Measurements from ENCODE around the gene GLIS2.
"Not testable (repeated sequence)": the region's sequence is repeated elsewhere in the genome, so short reads cannot be mapped to it uniquely, and the experiment has no call there.

Gene GLIS2

DNA sequence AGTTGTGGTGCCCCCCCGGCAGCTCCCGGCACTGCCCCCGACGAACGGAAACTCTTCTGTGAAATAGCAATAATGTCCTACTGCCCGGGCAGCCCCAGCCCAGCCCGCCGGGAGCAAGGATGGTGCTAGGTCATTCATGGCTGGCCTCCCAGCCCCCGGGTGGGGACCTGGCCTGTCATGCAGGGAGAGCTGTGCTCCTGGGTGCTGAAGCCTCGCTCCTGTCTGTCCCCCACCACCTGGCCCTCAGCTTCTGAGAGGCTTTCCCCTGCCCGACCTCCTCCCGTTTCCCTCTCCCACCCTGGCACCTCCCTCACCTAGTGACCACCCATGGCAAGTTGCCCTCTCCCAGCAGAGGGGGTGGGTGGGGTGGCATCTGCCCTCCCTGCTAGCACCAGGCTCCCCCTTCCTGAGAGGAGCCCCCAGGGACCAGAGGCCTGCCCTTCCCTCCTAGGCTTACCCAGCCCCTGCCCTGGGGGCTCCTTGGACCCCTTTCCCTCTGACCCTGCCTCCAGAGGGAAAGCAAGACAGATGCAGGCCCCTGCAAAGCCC, 21.7 kb downstream of the GLIS2 start:
- DNase-seq, result no peak

GRCh38 chr16:4338125-4338582, 22.3 kb downstream of the GLIS2 start:
- DNase-seq, result no peak

- DNase-seq, result no peak
Measured at GRCh38 chr16:4338712-4339299, 22.9 kb downstream of the GLIS2 start.

DNA sequence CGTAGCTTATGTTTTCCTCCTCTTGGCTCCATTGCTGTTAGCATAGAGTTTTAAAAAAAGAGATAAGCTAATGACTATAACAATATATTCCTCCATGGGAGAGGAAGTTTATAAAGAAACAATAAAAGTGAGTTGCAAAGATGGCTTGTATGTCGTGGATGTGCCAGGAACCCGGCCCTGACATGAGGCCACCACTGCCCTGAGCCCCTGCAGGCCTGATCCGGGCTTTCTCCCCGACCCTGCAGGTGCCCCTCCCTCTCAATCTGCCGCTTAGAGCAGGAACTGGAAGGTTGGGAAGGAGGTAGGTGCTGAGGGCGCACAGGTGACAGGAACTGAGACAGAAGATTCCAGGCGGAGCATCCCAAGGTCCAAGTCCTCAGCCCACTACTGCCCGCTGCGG, 23.6 kb downstream of the GLIS2 start:
- DNase-seq, result no peak

DNA sequence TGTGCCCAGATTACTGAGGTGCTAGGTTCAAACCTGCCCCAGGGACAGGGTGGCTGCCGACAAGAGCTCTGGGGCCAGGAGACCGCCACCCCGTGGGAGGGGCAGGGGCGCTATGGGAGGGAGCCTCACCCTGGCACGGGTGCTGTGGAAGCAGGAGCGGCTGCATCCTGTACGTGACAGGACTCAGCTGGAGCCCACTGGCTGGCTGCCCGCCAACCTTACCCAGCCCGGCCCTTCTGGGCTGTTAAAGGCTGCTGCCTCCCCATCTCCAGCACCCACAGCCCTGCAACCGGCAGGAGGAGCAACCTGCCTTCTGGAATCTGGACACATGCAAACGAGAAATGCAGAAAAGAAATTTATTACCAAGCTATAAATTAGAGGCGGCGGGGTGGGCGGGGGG, 24.0 kb downstream of the GLIS2 start:
- DNase-seq, result no peak

- no peak for DNase-seq
Measured at GRCh38 chr16:4340443-4340842, 24.6 kb downstream of the GLIS2 start.

- DNase-seq, result no peak
Measured at GRCh38 chr16:4341250-4341649, 25.4 kb downstream of the GLIS2 start.

- DNase-seq, result no peak
Measured at GRCh38 chr16:4342866-4343744, 27.2 kb downstream of the GLIS2 start.

- not testable (repeated sequence) for DNase-seq
Measured at GRCh38 chr16:4344300-4344982, 28.6 kb downstream of the GLIS2 start.

DNA sequence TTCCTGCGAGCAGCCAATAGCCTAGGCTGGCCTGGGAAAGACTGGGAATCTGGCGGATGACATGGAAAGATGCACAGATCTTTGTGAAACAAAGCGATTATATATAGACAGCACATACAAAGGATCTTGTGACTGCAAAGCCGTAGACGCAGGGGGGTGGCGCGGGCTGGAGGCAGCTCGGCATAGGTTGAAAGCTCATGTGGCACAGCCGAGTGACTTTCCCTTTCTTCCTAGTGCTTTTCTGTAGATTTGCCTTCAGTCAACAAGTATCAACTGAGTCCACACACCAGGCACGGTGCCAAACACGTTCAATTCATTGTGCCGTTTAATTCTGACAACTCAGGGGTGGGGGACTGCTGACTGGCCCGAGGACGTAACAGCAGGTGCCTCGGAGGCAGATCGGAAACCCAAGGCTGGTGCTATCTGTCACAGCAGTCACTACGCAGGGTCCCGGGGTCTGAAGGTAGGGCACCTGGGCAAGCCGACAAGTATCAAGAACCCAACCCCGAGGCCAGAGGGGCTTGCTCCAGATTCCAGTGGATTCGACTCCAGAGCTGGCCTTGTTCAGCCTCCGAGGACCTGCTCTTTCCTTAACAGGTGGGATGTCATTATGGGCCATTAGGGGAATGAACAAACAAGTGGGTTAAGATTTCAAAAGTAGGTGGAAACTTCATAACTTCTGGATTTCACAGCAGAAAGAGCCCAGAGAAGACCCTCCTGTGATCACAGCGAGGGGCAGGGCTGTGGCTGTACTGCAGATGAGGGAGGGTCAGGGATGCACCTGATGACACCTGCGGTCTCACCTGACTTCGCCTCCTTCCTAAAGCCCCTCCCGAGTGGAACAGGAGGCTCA, 29.3 kb downstream of the GLIS2 start:
- DNase-seq, result no peak

- DNase-seq, result no peak
Measured at GRCh38 chr16:4345836-4346781, 30.2 kb downstream of the GLIS2 start.

DNA sequence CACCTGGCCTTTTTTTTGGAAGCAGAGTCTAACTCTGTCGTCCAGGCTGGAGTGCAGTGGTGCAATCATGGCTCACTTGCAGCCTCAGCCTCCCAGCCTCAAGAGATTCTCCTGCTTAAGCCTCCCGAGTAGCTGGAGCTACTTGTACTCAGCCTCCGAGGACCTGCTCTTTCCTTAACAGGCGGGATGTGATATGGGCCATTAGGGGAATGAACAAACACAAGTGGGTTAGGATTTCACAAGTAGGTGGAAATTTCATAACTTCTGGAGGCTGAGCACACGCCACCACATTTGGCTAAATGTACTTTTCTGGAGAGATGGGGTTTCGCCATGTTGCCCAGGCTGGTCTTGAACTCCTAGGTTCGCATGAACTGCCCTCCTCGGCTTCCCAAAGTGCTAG, 31.1 kb downstream of the GLIS2 start:
- no peak for DNase-seq

- DNase-seq, result no peak
Measured at GRCh38 chr16:4347765-4348509, 32.1 kb downstream of the GLIS2 start.

DNA sequence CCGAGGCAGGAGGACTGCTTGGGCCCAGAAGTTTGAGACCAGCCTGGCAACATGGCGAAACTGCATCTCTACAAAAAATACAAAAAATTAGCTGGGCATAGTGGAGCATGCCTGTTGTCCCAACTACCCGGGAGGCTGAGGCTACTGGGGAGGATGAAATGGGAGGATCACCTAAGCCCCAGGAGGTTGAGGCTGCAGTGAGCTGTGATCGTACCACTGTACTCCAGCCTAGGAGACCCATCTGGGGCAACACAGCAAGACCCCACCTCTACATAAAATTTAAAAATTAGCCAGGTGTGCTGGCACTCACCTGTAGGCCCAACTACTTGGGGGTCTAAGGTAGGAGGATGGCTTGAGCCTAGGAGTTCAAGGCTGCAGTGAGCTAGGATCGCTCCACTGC, 33.5 kb downstream of the GLIS2 start:
- no peak for DNase-seq

- no peak for DNase-seq
Measured at GRCh38 chr16:4350365-4350786, 34.5 kb downstream of the GLIS2 start.

DNA sequence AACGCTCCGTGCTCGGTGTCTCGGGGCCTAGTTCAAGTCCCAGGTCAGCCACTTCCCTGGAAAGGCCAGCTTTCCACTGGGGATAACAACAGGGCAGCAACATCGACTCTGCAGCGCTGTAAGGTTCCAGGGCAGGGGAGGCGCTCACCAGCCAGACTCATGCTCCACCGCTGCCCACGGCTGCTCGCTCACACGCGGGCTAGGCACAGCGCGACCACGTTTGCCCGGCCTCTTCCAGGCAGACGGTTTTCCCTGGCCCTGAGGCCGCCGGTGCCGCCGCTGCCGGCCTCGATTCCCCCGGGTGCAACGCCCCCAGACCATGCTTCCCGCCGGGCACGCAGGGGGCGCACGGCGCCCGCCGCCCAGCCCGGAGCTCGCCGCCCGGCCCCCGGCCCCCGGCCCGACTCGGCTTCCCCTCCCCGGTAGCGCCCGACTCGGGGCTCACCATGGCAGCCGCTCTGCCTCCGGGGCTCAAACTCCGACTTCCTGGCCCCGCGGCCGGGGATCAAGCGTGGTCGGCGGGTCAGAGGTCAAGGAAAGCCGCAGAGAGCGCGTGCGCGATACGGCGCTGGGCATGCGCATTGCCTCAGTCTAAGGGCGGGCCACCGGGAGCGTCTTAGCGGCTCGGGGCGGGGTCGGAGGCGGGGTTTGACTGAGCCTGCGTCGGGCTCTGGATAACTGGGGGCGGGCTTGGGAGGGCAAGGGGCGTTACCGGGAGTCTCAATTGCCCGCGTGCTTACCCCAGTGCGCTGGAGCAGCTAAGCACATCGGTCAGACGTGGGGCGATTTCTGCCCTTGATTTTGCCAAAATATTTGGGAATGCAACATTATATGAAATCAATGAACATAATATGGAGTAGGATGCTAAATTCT, 35.2 kb downstream of the GLIS2 start, which contains the start of gene PAM16:
PAM16 (minus strand) TSS at position 535 of the 873 bp plus-strand sequence; CDS start at position 448, 87 bp downstream.
- peak; percentile 83 for DNase-seq

DNA sequence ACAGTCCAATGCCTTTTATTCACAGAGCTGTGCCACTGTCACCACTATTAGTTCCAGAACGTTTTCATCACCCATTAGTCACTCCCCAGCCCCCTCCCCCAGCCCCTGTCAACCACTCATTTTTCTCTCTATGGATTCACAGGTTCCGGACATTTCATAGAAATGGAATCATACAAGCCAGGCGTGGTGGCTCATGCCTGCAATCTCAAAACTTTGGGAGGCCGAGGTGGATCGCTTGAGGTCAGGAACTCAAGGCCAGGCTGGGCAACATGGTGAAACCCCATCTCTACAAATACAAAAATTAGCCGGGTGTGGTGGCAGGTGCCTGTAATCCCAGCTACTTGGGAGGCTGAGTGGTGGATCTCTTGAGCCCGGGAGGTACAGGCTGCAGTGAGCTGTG, 36.0 kb downstream of the GLIS2 start:
- DNase-seq, result no peak

DNA sequence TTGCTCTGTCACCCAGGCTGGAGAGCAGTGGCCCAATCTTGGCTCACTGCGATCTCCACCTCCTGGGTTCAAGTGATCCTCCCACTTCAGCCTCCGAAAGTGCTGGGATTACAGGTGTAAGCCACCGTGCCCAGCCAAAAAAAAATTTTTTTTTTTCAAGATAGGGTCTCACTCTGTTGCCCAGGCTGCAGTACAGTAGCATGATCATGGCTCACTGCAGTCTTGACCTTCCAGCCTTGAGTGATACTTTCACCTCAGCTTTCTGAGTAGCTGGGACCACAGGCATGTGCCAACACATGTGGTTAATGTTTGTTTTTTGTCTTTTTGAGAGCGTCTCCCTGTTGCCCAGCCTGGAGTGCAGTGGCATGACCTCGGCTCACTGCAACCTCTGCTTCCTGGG, 37.0 kb downstream of the GLIS2 start:
- DNase-seq, result no peak

DNA sequence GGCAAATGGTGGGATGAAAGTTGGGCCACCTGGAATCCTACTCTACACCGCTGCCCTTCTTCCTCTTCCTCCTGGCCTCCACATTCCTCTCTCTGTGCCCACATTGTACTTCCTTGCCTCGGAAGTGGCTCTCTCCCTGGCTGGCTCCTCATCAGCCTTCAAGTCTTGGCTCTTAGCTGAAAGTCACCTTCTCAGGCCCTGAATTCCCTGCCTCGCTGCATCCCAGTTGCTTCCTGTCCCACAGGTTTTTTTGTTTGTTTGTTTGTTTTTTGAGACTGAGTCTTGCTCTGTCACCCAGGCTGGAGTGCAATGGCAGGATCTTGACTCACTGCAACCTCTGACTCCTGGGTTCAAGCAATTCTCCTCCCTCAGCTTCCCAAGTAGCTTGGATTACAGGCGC, 37.8 kb downstream of the GLIS2 start:
- DNase-seq, result no peak
